NCI-H2107 treated with DMSO at 0.1 percent for 48 hours (cell line): ENCODE data around the gene SLC35E4.

Source experiments
- DNase-seq: peaks from one replicate; lab custom pipeline; 2025; ENCODE audit not compliant: unreplicated experiment; lab: John Stamatoyannopoulos, UW

Gene SLC35E4

GRCh38 chr22:30685178-30685577 lies 49.6 kb downstream of the SLC35E4 start:
- no peak for DNase-seq

- no peak for DNase-seq
These were observed 51.8 kb downstream of the SLC35E4 start for GRCh38 chr22:30687358-30687757.

- DNase-seq, result no peak
These were observed 54.0 kb downstream of the SLC35E4 start for GRCh38 chr22:30689622-30690021.

GRCh38 chr22:30691204-30691603 lies 55.6 kb downstream of the SLC35E4 start:
- no peak for DNase-seq

DNA sequence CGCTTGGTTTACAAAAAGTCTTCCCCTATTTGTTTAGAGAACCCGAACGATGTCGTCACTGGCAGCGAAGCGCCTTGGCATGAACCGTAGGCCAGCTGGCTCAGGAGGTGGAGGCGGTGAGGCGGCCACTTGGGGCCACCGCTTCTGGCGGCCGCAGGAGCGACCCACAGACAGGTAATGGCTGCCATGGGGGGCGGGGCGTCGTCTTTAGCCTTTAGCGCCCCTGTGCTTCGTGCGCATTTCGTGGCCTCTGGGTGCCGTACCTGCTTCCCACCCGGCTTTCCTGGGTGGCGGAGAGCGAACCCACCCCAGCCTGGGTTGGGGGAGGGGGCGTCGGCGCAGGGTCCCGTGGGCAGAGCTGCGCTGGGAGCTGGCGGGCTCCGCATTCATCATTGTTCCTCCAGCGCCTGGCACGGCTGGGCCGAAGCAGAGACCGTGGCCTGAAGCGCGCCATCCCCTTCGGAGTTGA lies 58.6 kb downstream of the SLC35E4 start:
- DNase-seq, result peak; percentile 61

DNA sequence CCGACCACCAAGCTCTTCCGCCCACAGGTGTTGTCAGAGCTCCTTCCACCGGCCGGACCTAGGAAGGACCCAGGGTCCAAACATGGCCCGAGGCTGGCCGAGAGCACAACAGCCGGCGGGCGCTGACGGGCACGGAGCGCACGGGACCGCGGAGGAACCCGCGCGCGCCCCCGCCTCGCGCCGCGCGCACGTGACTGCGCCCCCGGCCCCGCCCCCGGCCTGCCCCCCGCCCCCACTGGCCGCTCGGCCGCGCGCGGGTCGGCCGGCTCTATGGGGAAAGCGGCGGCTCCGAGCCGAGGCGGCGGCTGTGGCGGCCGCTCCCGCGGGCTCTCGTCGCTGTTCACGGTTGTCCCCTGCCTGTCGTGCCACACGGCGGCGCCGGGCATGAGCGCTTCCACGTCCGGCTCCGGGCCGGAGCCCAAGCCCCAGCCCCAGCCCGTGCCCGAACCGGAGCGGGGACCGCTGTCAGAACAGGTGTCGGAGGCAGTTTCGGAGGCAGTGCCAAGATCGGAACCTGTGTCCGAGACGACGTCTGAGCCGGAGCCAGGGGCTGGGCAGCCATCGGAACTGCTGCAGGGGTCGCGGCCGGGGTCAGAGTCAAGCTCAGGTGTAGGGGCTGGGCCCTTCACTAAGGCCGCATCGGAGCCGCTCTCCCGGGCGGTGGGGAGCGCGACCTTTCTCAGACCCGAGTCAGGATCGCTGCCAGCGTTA lies 59.2 kb downstream of the SLC35E4 start, which contains the start of gene OSBP2:
Gene OSBP2, plus strand, starts transcription at position 235 of the 711 bp plus-strand sequence. Its CDS starts 36 bp downstream, at position 271.
- no peak for DNase-seq

DNA sequence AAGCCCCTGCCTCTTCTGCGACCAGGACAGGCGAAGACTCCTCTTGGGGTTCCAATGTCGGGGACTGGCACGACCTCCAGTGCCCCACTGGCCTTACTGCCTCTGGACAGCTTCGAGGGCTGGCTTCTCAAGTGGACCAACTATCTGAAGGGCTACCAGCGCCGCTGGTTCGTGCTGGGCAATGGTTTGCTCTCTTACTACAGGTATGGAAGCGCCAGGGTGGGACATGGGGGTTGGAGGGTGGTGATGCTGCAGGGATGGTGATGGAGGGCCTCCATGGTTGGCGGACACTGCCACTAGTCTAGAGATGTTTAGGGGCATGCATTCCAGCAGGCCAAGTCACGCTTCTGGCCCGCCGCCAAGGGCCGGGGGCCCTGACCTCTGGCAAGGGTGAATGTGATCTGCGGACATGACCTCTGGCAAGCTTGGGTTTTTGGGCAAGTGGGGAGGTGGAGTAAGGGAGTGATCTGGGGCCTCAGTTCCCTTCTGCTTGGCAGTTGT lies 59.8 kb downstream of the SLC35E4 start:
- DNase-seq, result no peak

DNA sequence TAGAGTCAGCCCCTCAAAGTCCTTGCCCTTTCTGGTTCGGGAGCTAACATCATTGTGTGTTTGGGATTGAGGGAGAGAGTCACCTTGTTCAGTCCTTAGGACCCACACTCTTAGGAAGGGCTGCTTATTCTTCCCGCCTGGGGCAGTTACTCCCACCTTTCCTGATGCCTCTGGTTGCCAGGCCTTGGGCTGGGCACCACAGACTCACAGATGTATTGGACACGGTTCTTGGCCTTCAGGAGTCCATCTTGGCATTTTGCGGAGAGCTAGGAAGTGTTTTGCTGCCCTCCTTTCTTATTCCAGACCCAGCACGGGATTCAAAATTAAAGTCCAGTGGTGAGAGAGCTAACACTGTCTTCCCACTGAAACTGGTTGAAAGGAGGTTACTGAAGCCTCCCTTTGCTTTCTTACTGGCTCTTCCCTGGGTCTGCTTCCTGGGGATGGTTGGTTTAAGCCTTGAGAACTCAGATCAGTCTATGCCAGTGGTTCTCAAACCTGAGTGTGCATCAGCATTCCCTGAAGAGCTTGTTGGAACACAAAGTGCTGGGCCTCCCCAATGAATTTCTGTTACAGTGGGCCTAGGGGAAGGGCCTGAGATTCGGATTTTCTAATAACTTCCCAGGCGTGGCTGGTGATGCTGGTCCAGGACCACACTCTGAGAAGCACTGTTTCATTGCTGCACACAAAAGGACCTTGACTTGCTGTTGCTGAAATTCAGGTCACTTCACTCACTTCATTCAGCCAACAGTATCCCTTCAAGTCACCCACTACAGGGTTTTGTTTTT lies 60.5 kb downstream of the SLC35E4 start:
- DNase-seq, result no peak
